ENCODE results near the gene THSD7A. TPM values are rescaled to one million over a fixed set of nuclear protein-coding genes. Genes with fewer than 3 reads are reported as not detected.

The THSD7A gene
- total RNA-seq, 4 donors from 2014 or later = 0.30 to 2.6 (median 1.4) TPM

GRCh38 chr7:11609096-11609670 lies 222.8 kb downstream of the THSD7A start:
- no peak for DNase-seq (ENCODE audit: low spot score in 2 of 2)
- no peak overlapping the region for H3K4me3 ChIP-seq (ENCODE audit: low read depth, poor library complexity, severe bottlenecking)
- intact Hi-C loops (cut with DNase I; ENCODE audit: low total_unique reads) = no loop called here
- TF ChIP-seq CTCF (IDR thresholded peaks at IDR 0.05) (no peak), POLR2A (IDR thresholded peaks at IDR 0.05) (no peak)
- 72 to 81% methylated on average over 2 of the region's 2 CpGs for WGBS, 2 donors

- intact Hi-C loops (cut with DNase I; ENCODE audit: low total_unique reads) = no loop called here
- WGBS, 2 donors = 39 to 53% methylated on average over 2 of the region's 2 CpGs
- no peak for DNase-seq (ENCODE audit: low spot score in 2 of 2)
Observed at GRCh38 chr7:11607686-11608085, 224.3 kb downstream of the THSD7A start.

GRCh38 chr7:11605749-11606148 lies 226.2 kb downstream of the THSD7A start:
- DNase-seq (ENCODE audit: low spot score in 2 of 2) = no peak
- intact Hi-C loops (cut with DNase I; ENCODE audit: low total_unique reads) = no loop called here
- no peak for TF ChIP-seq CTCF (IDR thresholded peaks at IDR 0.05)
- TF ChIP-seq POLR2A (IDR thresholded peaks at IDR 0.05) = no peak
- no peak overlapping the region for H3K4me3 ChIP-seq (ENCODE audit: low read depth, poor library complexity, severe bottlenecking)

More at GRCh38 chr7:11607686-11608085, 224.3 kb downstream of the THSD7A start:
- TF ChIP-seq POLR2A (IDR thresholded peaks at IDR 0.05) = no peak
- no peak for TF ChIP-seq CTCF (IDR thresholded peaks at IDR 0.05)
- no peak overlapping the region for H3K4me3 ChIP-seq (ENCODE audit: low read depth, poor library complexity, severe bottlenecking)

- intact Hi-C loops (cut with DNase I; ENCODE audit: low total_unique reads) = no loop called here
- no peak for DNase-seq (ENCODE audit: low spot score in 2 of 2)
- no peak overlapping the region for H3K4me3 ChIP-seq (ENCODE audit: low read depth, poor library complexity, severe bottlenecking)
- WGBS, 2 donors = 59 to 62% methylated on average over 1 of the region's 1 CpG
- TF ChIP-seq POLR2A (IDR thresholded peaks at IDR 0.05) = no peak
- TF ChIP-seq CTCF (IDR thresholded peaks at IDR 0.05) = no peak
Observed at GRCh38 chr7:11604505-11604904, 227.5 kb downstream of the THSD7A start.

- no peak overlapping the region for H3K4me3 ChIP-seq (ENCODE audit: low read depth, poor library complexity, severe bottlenecking)
- intact Hi-C loops (cut with DNase I; ENCODE audit: low total_unique reads) = no loop called here
- no peak for DNase-seq (ENCODE audit: low spot score in 2 of 2)
- TF ChIP-seq CTCF (IDR thresholded peaks at IDR 0.05) = no peak
- no peak for TF ChIP-seq POLR2A (IDR thresholded peaks at IDR 0.05)
Observed at GRCh38 chr7:11601761-11602160, 230.2 kb downstream of the THSD7A start.

GRCh38 chr7:11593322-11593721 lies 238.7 kb downstream of the THSD7A start:
- no peak overlapping the region for H3K4me3 ChIP-seq (ENCODE audit: low read depth, poor library complexity, severe bottlenecking)
- TF ChIP-seq POLR2A (IDR thresholded peaks at IDR 0.05) = no peak
- DNase-seq (ENCODE audit: low spot score in 2 of 2) = no peak
- intact Hi-C loops (cut with DNase I; ENCODE audit: low total_unique reads) = no loop called here
- 71% methylated on average over 5 of the region's 5 CpGs for WGBS, 2 donors

Measured in lower leg skin (tissue), 4 donors.